ENCODE data around the gene FKBP2. TPM values are rescaled to one million over a fixed set of nuclear protein-coding genes. Genes with fewer than 3 reads are reported as not detected.

Gene FKBP2
- total RNA-seq, 4 donors from 2014 or later: 38.2 to 101 (median 57.8) TPM

GRCh38 chr11:64258946-64259532, 18.1 kb downstream of the FKBP2 start:
- Histone ChIP-seq H3K4me3 (no peak overlapping the region), H3K4me1 (peaks cover 0 to 2% (median 0%) of the 10 kb centered on the region in 4 donors), H3K36me3 (peaks cover 0 to 95% (median 6%) of the 10 kb centered on the region in 3 donors), H3K9me3 (no peaks in the 10 kb centered on the region), H3K27me3 (no peaks in the 10 kb centered on the region), H3K27ac (no peak overlapping the region)
- 88 to 90% methylated on average over 25 to 32 of the region's 32 CpGs for WGBS, 2 donors
- TF ChIP-seq EP300 (IDR thresholded peaks at IDR 0.05): no peak
- no peak for TF ChIP-seq POLR2A (IDR thresholded peaks at IDR 0.05)
- no peak for TF ChIP-seq CTCF (IDR thresholded peaks at IDR 0.05)
- no peak for DNase-seq (ENCODE audit: low spot score in 2 of 2)

GRCh38 chr11:64259533-64260067, 18.7 kb downstream of the FKBP2 start:
- Histone ChIP-seq H3K4me1 (no peaks in the 10 kb centered on the region), H3K27ac (no peak overlapping the region), H3K36me3 (peaks cover 0 to 98% (median 6%) of the 10 kb centered on the region in 3 donors), H3K27me3 (no peaks in the 10 kb centered on the region), H3K9me3 (no peaks in the 10 kb centered on the region), H3K4me3 (no peak overlapping the region)
- WGBS, 2 donors: 68 to 77% methylated on average over 4 of the region's 4 CpGs
- DNase-seq (ENCODE audit: low spot score in 2 of 2): no peak
- no peak for TF ChIP-seq EP300 (IDR thresholded peaks at IDR 0.05)
- TF ChIP-seq POLR2A (IDR thresholded peaks at IDR 0.05): no peak
- no peak for TF ChIP-seq CTCF (IDR thresholded peaks at IDR 0.05)

GRCh38 chr11:64260147-64260708, 19.3 kb downstream of the FKBP2 start:
- no peak for DNase-seq (ENCODE audit: low spot score in 2 of 2)
- no peak overlapping the region for H3K4me3 ChIP-seq
- H3K27ac ChIP-seq: no peak overlapping the region
- H3K9me3 ChIP-seq: no peaks in the 10 kb centered on the region
- peaks cover 0 to 98% (median 6%) of the 10 kb centered on the region in 3 donors for H3K36me3 ChIP-seq
- no peaks in the 10 kb centered on the region for H3K4me1 ChIP-seq
- TF ChIP-seq POLR2A (IDR thresholded peaks at IDR 0.05) (no peak), CTCF (IDR thresholded peaks at IDR 0.05) (no peak)
- H3K27me3 ChIP-seq: no peaks in the 10 kb centered on the region
- WGBS, 2 donors: 89 to 95% methylated on average over 6 of the region's 6 CpGs

GRCh38 chr11:64261556-64262080, 20.7 kb downstream of the FKBP2 start:
- no peaks in the 10 kb centered on the region for H3K27me3 ChIP-seq
- WGBS, 2 donors: 90 to 92% methylated on average over 15 to 17 of the region's 18 CpGs
- DNase-seq (ENCODE audit: low spot score in 2 of 2): no peak
- H3K4me1 ChIP-seq: no peaks in the 10 kb centered on the region
- peaks cover 0 to 98% (median 6%) of the 10 kb centered on the region in 3 donors for H3K36me3 ChIP-seq
- no peak for TF ChIP-seq EP300 (IDR thresholded peaks at IDR 0.05)
- TF ChIP-seq POLR2A (IDR thresholded peaks at IDR 0.05): no peak
- TF ChIP-seq CTCF (IDR thresholded peaks at IDR 0.05): no peak
- no peak overlapping the region for H3K4me3 ChIP-seq
- no peaks in the 10 kb centered on the region for H3K9me3 ChIP-seq
- no peak overlapping the region for H3K27ac ChIP-seq
